Spleen (tissue), 7 donors: ENCODE measurements around the gene NOD1.

Experiments
- POLR2AphosphoS5 ChIP-seq, 3 donors: sonication (generic); formaldehyde crosslinking; IDR thresholded peaks; one replicate each; pipeline ENCODE4 v1.5.1; 2017; ENCODE audit warnings: antibody characterized with exemption in 3 of 3
- TF ChIP-seq, protein P1 (sequence below), 11 experiments: fragments of 200-600 bp in 7 of 11; fragments of 450-650 bp in 4 of 11; sonication (generic) in 4 of 11; IDR thresholded peaks in 8 of 11; conservative IDR thresholded peaks in 3 of 11; 1 replicate in 7 of 11; 2 replicates in 4 of 11; pipeline versions ENCODE4 v1.4.0 to v1.8.0; 2016 to 2021; ENCODE audit warnings: antibody characterized with exemption in 11 of 11, inconsistent platforms in 4 of 11, mild to moderate bottlenecking in 1 of 11
- donor health status: DM: no; HTN: no; CAD: no; lungs with moderate emphysema.
- donor health status: DM: no; HTN: no; CAD: no.
- donor health status: DM: no; HTN: no; CAD: no.

DNA sequence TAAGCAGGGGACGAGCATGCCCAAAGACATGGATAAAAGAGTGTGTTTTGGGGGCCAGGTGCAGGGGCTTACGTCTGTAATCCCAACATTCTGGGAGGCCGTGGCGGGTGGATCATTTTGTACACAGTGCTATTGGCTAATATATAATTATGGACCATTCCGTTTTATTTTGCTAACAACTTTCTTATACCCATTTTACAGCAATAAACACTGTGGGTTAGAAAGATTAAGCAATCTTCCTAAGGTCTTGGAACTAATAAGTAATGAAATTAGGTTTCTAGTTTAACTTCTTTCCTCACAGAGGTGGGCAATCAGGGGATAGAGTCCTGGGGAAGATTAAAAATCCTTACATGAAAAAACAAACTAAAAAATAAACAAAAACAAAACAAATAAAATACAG is 22.7 kb upstream of the NOD1 start:
- TF ChIP-seq, protein P1, sequence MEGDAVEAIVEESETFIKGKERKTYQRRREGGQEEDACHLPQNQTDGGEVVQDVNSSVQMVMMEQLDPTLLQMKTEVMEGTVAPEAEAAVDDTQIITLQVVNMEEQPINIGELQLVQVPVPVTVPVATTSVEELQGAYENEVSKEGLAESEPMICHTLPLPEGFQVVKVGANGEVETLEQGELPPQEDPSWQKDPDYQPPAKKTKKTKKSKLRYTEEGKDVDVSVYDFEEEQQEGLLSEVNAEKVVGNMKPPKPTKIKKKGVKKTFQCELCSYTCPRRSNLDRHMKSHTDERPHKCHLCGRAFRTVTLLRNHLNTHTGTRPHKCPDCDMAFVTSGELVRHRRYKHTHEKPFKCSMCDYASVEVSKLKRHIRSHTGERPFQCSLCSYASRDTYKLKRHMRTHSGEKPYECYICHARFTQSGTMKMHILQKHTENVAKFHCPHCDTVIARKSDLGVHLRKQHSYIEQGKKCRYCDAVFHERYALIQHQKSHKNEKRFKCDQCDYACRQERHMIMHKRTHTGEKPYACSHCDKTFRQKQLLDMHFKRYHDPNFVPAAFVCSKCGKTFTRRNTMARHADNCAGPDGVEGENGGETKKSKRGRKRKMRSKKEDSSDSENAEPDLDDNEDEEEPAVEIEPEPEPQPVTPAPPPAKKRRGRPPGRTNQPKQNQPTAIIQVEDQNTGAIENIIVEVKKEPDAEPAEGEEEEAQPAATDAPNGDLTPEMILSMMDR (IDR thresholded peaks at IDR 0.05 in 8 of 11, conservative IDR thresholded peaks at IDR 0.05 in 3 of 11): no peak
- no peak for TF ChIP-seq POLR2AphosphoS5 (IDR thresholded peaks at IDR 0.05)
